ENCODE data around the gene SMCO3. TPM values are rescaled to one million over a fixed set of nuclear protein-coding genes. Genes with fewer than 3 reads are reported as not detected.
A peak's percentile ranks its signal among the peaks of the same experiment; 100 is the strongest.

Gene SMCO3
- total and polyA plus RNA-seq, 2 donors (not counting 1 experiment from before 2014, with no cell fraction given): not detected

DNA sequence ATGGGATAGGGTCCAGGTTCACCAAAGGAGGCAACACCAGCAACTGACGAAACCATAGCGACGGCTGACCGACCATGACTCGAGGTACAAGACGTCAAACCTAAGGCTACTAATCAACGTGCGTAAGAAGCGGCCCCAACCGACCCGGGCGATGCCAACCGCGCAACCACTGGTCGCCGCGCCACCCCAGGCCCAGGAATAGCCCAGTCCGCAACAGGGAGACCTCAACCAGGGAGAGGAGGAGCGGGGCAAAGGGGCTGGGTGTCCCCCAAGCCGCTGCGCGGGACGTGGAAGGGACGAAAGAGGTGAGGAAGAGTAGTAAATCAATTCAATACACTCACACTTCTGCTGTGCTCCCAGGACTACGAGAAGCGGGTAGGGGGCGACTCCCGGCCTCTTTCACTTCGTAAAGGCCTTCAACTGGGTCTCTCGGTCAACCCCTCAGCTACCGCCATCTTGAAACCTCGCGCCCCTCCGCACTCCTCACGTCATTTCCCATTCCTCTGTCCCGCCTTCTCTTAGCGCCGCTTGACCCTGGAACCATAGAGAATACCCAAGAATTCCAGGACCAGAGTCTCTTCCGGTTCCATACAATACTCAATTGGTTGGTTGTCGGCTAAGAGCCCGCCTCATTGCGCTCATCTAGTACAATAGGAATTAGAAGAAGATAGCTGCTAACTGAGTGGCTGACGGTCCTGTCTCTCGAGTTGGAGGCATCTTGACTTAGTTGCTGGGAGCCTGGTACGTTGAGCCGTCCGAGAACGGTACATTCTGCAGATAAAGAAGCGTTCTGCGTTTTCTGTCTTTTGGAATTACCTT is 10.8 kb downstream of the SMCO3 start, which contains the start of the genes C12orf60 and WBP11:
Gene C12orf60 (plus strand): TSS at position 660 of the 819 bp plus-strand sequence. CDS start 19,266 bp downstream, outside the sequence.
Gene WBP11 (minus strand): TSS at position 468 of the 819 bp plus-strand sequence. CDS start 2,095 bp downstream, outside the sequence.
- peak within 1 kb of the TSS; percentile 93 for H2AFZ ChIP-seq (ENCODE audit: insufficient read depth, low read depth, low read length, poor library complexity, severe bottlenecking)
- H3K79me2 ChIP-seq (ENCODE audit: control insufficient read depth, insufficient read depth, low read length): peaks cover 62% of the 10 kb centered on the region
- Mint-ChIP-seq H3K27ac (peak within 1 kb of the TSS; percentile 41), H3K4me1 (peaks cover 11% of the 10 kb centered on the region), H3K27me3 (no peaks in the 10 kb centered on the region), H3K9me3 (ENCODE audit: insufficient read depth) (no peaks in the 10 kb centered on the region), H3K4me3 (no peak within 1 kb of the TSS)
- H3K9me3 ChIP-seq (ENCODE audit: control extremely low read depth in 1 of 3, control insufficient read depth in 2 of 3, insufficient read depth in 1 of 3, low read length in 2 of 3): no peaks in the 10 kb centered on the region
- WGBS (ENCODE audit: insufficient coverage): under 1% methylated on average over 42 of the region's 50 CpGs
- no peaks in the 10 kb centered on the region for H3K27me3 ChIP-seq (replicated peaks in 1 of 4; ENCODE audit: control extremely low read depth in 1 of 4, control insufficient read depth in 3 of 4, insufficient read depth in 4 of 4, low read length in 3 of 4)
- peaks cover 10 to 21% of the 10 kb centered on the region in 2 experiments for H3K36me3 ChIP-seq (replicated peaks in 1 of 2; ENCODE audit: control extremely low read depth in 1 of 2, control insufficient read depth in 1 of 2, extremely low read depth in 1 of 2, insufficient read depth in 2 of 2, low read length in 1 of 2)
- H3K4me2 ChIP-seq (replicated peaks; ENCODE audit: low read depth, low read length, poor library complexity, severe bottlenecking): peak within 1 kb of the TSS; percentile 81
- peak; percentile 96 for DNase-seq
- peaks cover 13 to 17% of the 10 kb centered on the region in 2 donors for H3K4me1 ChIP-seq (ENCODE audit: control insufficient read depth in 2 of 2, insufficient read depth in 2 of 2, low read length in 2 of 2)
- no peaks in the 10 kb centered on the region for H4K20me1 ChIP-seq (ENCODE audit: control insufficient read depth, insufficient read depth, low read length, poor library complexity, severe bottlenecking)
- ChIA-PET CTCF (interaction anchor here (0.6 to 3.1 kb wide), 8 partner anchors 21 to 619 kb away, joined by 3 to 19 read pairs (median 3); partner anchors contain the start of gene RERG), POLR2A (interaction anchor here (0.6 to 3.3 kb wide), 5 partner anchors 22 to 550 kb away, joined by 3 to 41 read pairs (median 5); a partner anchor contains a TSS)
- intact Hi-C loops (cut with micrococcal nuclease): loop anchor here (1.0 kb wide), 4 partner anchors 29 to 564 kb away; partner anchors contain the start of gene ARHGDIB
- peak within 1 kb of the TSS; percentile 89 to 99 (median 93) for H3K4me3 ChIP-seq (ENCODE audit: control extremely low read depth in 1 of 5, extremely low read depth in 1 of 5, insufficient read depth in 1 of 5, low read depth in 2 of 5, low read length in 4 of 5)
- TF ChIP-seq, protein P1, sequence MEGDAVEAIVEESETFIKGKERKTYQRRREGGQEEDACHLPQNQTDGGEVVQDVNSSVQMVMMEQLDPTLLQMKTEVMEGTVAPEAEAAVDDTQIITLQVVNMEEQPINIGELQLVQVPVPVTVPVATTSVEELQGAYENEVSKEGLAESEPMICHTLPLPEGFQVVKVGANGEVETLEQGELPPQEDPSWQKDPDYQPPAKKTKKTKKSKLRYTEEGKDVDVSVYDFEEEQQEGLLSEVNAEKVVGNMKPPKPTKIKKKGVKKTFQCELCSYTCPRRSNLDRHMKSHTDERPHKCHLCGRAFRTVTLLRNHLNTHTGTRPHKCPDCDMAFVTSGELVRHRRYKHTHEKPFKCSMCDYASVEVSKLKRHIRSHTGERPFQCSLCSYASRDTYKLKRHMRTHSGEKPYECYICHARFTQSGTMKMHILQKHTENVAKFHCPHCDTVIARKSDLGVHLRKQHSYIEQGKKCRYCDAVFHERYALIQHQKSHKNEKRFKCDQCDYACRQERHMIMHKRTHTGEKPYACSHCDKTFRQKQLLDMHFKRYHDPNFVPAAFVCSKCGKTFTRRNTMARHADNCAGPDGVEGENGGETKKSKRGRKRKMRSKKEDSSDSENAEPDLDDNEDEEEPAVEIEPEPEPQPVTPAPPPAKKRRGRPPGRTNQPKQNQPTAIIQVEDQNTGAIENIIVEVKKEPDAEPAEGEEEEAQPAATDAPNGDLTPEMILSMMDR (IDR thresholded peaks at IDR 0.05): no peak
- H3K9ac ChIP-seq (ENCODE audit: low read length): peak within 1 kb of the TSS; percentile 98
- peak; percentile 94 for ATAC-seq (ENCODE audit: low read depth)
- H3K27ac ChIP-seq (ENCODE audit: low read length in 2 of 2): peak within 1 kb of the TSS; percentile 98

DNA sequence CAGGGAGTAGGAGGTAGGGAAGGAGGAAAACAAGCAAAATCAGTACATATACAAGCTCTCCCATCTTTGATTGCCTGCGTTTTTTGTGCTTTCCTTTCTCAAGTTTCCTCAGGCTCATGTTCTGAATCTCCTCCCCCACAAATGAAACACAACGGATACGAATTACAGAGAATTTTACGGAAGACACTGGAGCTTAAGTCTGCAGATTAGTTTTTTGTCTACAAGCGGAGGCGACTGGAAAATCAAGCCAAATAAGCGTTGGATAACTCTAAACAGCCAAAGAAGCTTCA is 11.3 kb downstream of the SMCO3 start:
- ATAC-seq (ENCODE audit: low read depth) (no peak), DNase-seq (no peak)
- 0% methylated on average over 4 of the region's 7 CpGs for WGBS (ENCODE audit: insufficient coverage)
- TF ChIP-seq, protein P1 (IDR thresholded peaks at IDR 0.05): no peak
- no peak for TF ChIP-seq EZH2 (IDR thresholded peaks at IDR 0.05; ENCODE audit: borderline replicate concordance, insufficient read depth, low read depth, low read length, poor library complexity, severe bottlenecking)
- Histone ChIP-seq H3K4me3 (ENCODE audit: control extremely low read depth in 1 of 5, extremely low read depth in 1 of 5, insufficient read depth in 1 of 5, low read depth in 2 of 5, low read length in 4 of 5) (peak overlapping the region; percentile 89 to 99 (median 93)), H3K79me2 (ENCODE audit: control insufficient read depth, insufficient read depth, low read length) (peaks cover 57% of the 10 kb centered on the region), H4K20me1 (ENCODE audit: control insufficient read depth, insufficient read depth, low read length, poor library complexity, severe bottlenecking) (no peaks in the 10 kb centered on the region), H3K9me3 (ENCODE audit: control extremely low read depth in 1 of 3, control insufficient read depth in 2 of 3, insufficient read depth in 1 of 3, low read length in 2 of 3) (no peaks in the 10 kb centered on the region), H3K4me1 (ENCODE audit: control insufficient read depth in 2 of 2, insufficient read depth in 2 of 2, low read length in 2 of 2) (peaks cover 13 to 17% of the 10 kb centered on the region in 2 donors), H3K27me3 (replicated peaks in 1 of 4; ENCODE audit: control extremely low read depth in 1 of 4, control insufficient read depth in 3 of 4, insufficient read depth in 4 of 4, low read length in 3 of 4) (no peaks in the 10 kb centered on the region), H3K4me2 (replicated peaks; ENCODE audit: low read depth, low read length, poor library complexity, severe bottlenecking) (peak overlapping the region; percentile 81), H3K36me3 (replicated peaks in 1 of 2; ENCODE audit: control extremely low read depth in 1 of 2, control insufficient read depth in 1 of 2, extremely low read depth in 1 of 2, insufficient read depth in 2 of 2, low read length in 1 of 2) (peaks cover 14 to 27% of the 10 kb centered on the region in 2 experiments), H3K27ac (ENCODE audit: low read length in 2 of 2) (peak overlapping the region; percentile 98), H3K9ac (ENCODE audit: low read length) (peak overlapping the region; percentile 98), H2AFZ (ENCODE audit: insufficient read depth, low read depth, low read length, poor library complexity, severe bottlenecking) (peak overlapping the region; percentile 93)
- ChIA-PET POLR2A (interaction anchor here (1.2 to 3.3 kb wide), 3 partner anchors 22 to 32 kb away, joined by 4 to 41 read pairs (median 17); a partner anchor contains a TSS), CTCF (interaction anchor here (0.7 to 3.1 kb wide), 6 partner anchors 29 to 618 kb away, joined by 3 to 19 read pairs (median 3); partner anchors contain the start of gene RERG)
- H3K27ac Mint-ChIP-seq: no peak overlapping the region
- no peaks in the 10 kb centered on the region for H3K9me3 Mint-ChIP-seq (ENCODE audit: insufficient read depth)
- no peaks in the 10 kb centered on the region for H3K27me3 Mint-ChIP-seq
- no peak overlapping the region for H3K4me3 Mint-ChIP-seq
- peaks cover 11% of the 10 kb centered on the region for H3K4me1 Mint-ChIP-seq
- intact Hi-C loops (cut with micrococcal nuclease): loop anchor here (1.0 kb wide), 4 partner anchors 28 to 563 kb away; partner anchors contain the start of gene ARHGDIB
